Naive B cell (primary cell): ENCODE results near the gene CPEB1. TPM values are rescaled to one million over a fixed set of nuclear protein-coding genes. Genes with fewer than 3 reads are reported as not detected.
"Not testable (repeated sequence)": the region's sequence is repeated elsewhere in the genome, so short reads cannot be mapped to it uniquely, and the experiment has no call there.

ENCODE experiments used
- ATAC-seq, 2 donors: fragments of 150-1000 bp; cut with Tn5 transposase; 2 replicates each; pipeline ENCODE4 v1.10.0; 2021; ENCODE audit warnings: low read depth in 2 of 2, mild to moderate bottlenecking in 2 of 2, moderate library complexity in 2 of 2
- DNase-seq: peaks from one replicate; pipeline ENCODE4 v3.0.0; 2022
- H3K27ac Mint-ChIP-seq, 6 donors: one replicate each; pipeline ENCODE4 v1.8.0; 2020 to 2022; ENCODE audit warnings: mild to moderate bottlenecking in 6 of 6, mixed read lengths in 6 of 6, moderate library complexity in 5 of 6, inconsistent platforms in 2 of 6
- H3K27me3 Mint-ChIP-seq, 3 donors: one replicate each; pipeline ENCODE4 v1.8.0; 2021 to 2022; ENCODE audit warnings: mixed read lengths in 3 of 3, mild to moderate bottlenecking in 1 of 3
- H3K36me3 Mint-ChIP-seq, 2 donors: one replicate each; pipeline ENCODE4 v1.8.0; 2020 to 2022; ENCODE audit warnings: mixed read lengths in 2 of 2, inconsistent platforms in 1 of 2, mild to moderate bottlenecking in 1 of 2
- H3K4me1 Mint-ChIP-seq, 3 donors: one replicate each; pipeline ENCODE4 v1.8.0; 2020 to 2022; ENCODE audit warnings: mixed read lengths in 3 of 3, inconsistent platforms in 1 of 3, mild to moderate bottlenecking in 1 of 3, moderate library complexity in 1 of 3
- H3K4me3 Mint-ChIP-seq, 8 donors: one replicate each; pipeline ENCODE4 v1.8.0; 2020 to 2022; ENCODE audit warnings: mild to moderate bottlenecking in 8 of 8, mixed read lengths in 8 of 8, moderate library complexity in 8 of 8, inconsistent platforms in 2 of 8
- H3K9me3 Mint-ChIP-seq, 7 donors: one replicate each; pipeline ENCODE4 v1.8.0; 2020 to 2022; ENCODE audit warnings: mixed read lengths in 7 of 7, mild to moderate bottlenecking in 5 of 7, inconsistent platforms in 2 of 7, moderate library complexity in 1 of 7
- polyA plus RNA-seq, 6 donors: library from polyadenylated mRNA; unstranded; fragments of 300-500 nt; fragmentation: Illumina TruSeq; gene quantifications; one replicate each; pipeline ENCODE4 v1.2.3, GENCODE V29; 2021; ENCODE audit warnings: low read depth in 6 of 6

Gene CPEB1
- polyA plus RNA-seq, 6 donors from 2014 or later = 0.09 to 0.24 TPM; not detected in 4

DNA sequence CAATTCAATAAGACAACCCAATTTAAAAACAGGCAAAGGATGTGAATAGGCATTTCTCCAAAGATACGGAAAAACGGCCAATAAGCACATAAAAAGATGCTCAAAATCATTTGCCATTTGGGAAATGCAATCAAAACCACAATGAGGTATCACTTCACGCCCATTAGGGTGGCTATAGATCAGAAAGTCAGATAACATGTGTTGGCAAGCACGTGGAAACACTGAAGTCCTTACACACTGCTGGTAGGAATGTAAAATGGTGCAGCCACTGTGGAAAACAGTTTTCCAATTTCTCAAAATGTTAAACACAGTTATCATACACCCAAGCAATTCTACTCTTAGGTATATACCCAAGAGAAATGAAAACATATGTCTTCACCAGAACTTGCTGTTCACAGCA, 146.4 kb downstream of the CPEB1 start:
- ATAC-seq, H3K27ac Mint-ChIP-seq, H3K4me3 Mint-ChIP-seq, H3K27me3 Mint-ChIP-seq, H3K36me3 Mint-ChIP-seq, H3K9me3 Mint-ChIP-seq, H3K4me1 Mint-ChIP-seq, DNase-seq: not testable (repeated sequence)

DNA sequence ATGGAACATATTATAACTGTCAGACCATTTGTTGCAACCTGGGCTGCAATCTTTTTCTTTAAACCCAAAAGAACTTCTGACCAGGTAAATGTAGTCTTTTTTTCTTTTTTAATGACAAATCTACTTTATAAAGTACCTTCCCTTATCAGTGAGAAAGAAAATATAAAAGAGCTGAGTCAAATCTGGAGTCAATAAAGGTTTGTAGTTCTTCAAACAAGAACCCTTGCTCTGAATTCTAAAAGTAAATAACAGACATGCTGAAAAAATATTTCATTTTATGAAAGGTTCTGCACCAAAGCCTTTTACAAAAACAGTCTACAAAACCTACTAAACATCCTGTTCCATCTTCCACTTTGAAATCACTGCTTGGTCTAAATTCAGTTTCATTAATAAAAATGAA, 149.2 kb downstream of the CPEB1 start:
- not testable (repeated sequence) for H3K36me3 Mint-ChIP-seq, DNase-seq, H3K9me3 Mint-ChIP-seq, H3K4me1 Mint-ChIP-seq, ATAC-seq, H3K4me3 Mint-ChIP-seq, H3K27me3 Mint-ChIP-seq, H3K27ac Mint-ChIP-seq

Other genes starting within 250 kb of the CPEB1 start
- under 1 TPM in 5 of 6 donors, not detected in 1; 0.16 to 0.86 (median 0.48) TPM for gene GOLGA6L9, start 217.5 kb downstream of the CPEB1 start, polyA plus RNA-seq
- 1,000 to 10,000 TPM; 1,169 to 1,691 (median 1,534) TPM for gene RPS17, start 106.9 kb downstream of the CPEB1 start, polyA plus RNA-seq
- gene AP3B2, start 62.5 kb upstream of the CPEB1 start, polyA plus RNA-seq = under 1 TPM in 1 of 6 donors, not detected in 5; 0.30 TPM
- under 1 TPM in 1 of 6 donors, not detected in 5; 0.05 TPM for gene FSD2, start 158.7 kb upstream of the CPEB1 start, polyA plus RNA-seq
- 1 to 10 TPM; 2.2 to 7.3 (median 5.1) TPM for gene WHAMM, start 162.3 kb upstream of the CPEB1 start, polyA plus RNA-seq